Heart left ventricle (tissue), 16 donors: Measurements from ENCODE around the gene PLEKHB2. TPM values are rescaled to one million over a fixed set of nuclear protein-coding genes. Genes with fewer than 3 reads are reported as not detected.
A peak's percentile ranks its signal among the peaks of the same experiment; 100 is the strongest.

ENCODE experiments used
- ATAC-seq, 4 donors: fragments of 200-7000 bp; cut with Tn5 transposase; one replicate each; pipeline ENCODE4 v1.9.1; 2020 to 2022; ENCODE audit warnings: moderate library complexity in 4 of 4, mild to moderate bottlenecking in 3 of 4, moderate number of reproducible peaks in 1 of 4
- DNase-seq, 5 donors: peaks; one replicate each; pipeline ENCODE4 v3.0.0-alpha.2; 2020
- H3K27ac ChIP-seq, 12 donors: fragments of 200-600 bp; sonication (generic) in 4 of 12; one replicate each; pipeline versions ENCODE4 v1.5.0 to v1.8.0; 2016 to 2022; ENCODE audit warnings: mild to moderate bottlenecking in 2 of 12
- H3K27me3 ChIP-seq, 9 donors: fragments of 200-600 bp; sonication (generic) in 2 of 9; one replicate each; pipeline versions ENCODE4 v1.5.1 to v1.8.0; 2016 to 2022; ENCODE audit warnings: mild to moderate bottlenecking in 3 of 9
- H3K36me3 ChIP-seq, 9 donors: fragments of 200-600 bp; sonication (generic) in 2 of 9; one replicate each; pipeline versions ENCODE4 v1.5.0 to v1.8.0; 2018 to 2022; ENCODE audit warnings: mild to moderate bottlenecking in 2 of 9
- H3K4me1 ChIP-seq, 12 donors: fragments of 200-600 bp; sonication (generic) in 4 of 12; one replicate each; pipeline versions ENCODE4 v1.5.0 to v1.8.0; 2016 to 2022; ENCODE audit warnings: mild to moderate bottlenecking in 3 of 12
- H3K4me3 ChIP-seq, 12 donors: fragments of 200-600 bp; sonication (generic) in 4 of 12; one replicate each; pipeline versions ENCODE4 v1.5.0 to v1.8.0; 2017 to 2022; ENCODE audit warnings: mild to moderate bottlenecking in 9 of 12, moderate library complexity in 4 of 12
- H3K9me3 ChIP-seq, 12 donors: fragments of 200-600 bp; sonication (generic) in 4 of 12; one replicate each; pipeline versions ENCODE4 v1.5.0 to v1.8.0; 2016 to 2022; ENCODE audit warnings: mild to moderate bottlenecking in 1 of 12
- CTCF ChIP-seq, 12 donors: fragments of 200-600 bp; sonication (generic) in 4 of 12; IDR thresholded peaks; one replicate each; pipeline versions ENCODE4 v1.5.0 to v1.8.0; 2018 to 2022; ENCODE audit warnings: antibody characterized with exemption in 12 of 12, mild to moderate bottlenecking in 5 of 12
- POLR2A ChIP-seq, 2 donors: fragments of 450-650 bp; IDR thresholded peaks; one replicate each; pipeline ENCODE4 v1.6.1; 2017; ENCODE audit warnings: antibody characterized with exemption in 2 of 2, mild to moderate bottlenecking in 2 of 2, moderate library complexity in 2 of 2
- WGBS, 4 donors: extraction: QIAGEN DNeasy Blood & Tissue Kit in 2 of 4; methylation state at CpG; one replicate each; pipeline versions ENCODE4 v1.1.5 to v1.1.7; 2013 to 2018; 5-methylcytosine and 5-hydroxymethylcytosine counted together
- intact Hi-C, 10 donors: fragments of 100-400 bp; cut with DNase I; formaldehyde crosslinking; loops; one replicate each; pipeline versions ENCODE4 v1.11.1 to v1.14.2; 2022
- polyA plus RNA-seq, 2 donors: library from polyadenylated mRNA; stranded (reverse); fragments of 200-250 nt; gene quantifications; one replicate each; pipeline ENCODE4 v1.2.3, GENCODE V29; 2013
- total RNA-seq, 9 donors: library from RNA; depleted of rRNA in 2 of 9; stranded (reverse); fragments of >200 nt in 2 of 9; fragmentation: NEBNext Ultra II Directional in 3 of 9; extraction: Animal tissue kit (Norgen Biotek cat#: 25700) in 3 of 9; gene quantifications; one replicate each; pipeline versions ENCODE4 v1.1.0 to v1.2.4, GENCODE V29; 2016 to 2023
- donor health status: ischemic (EF 13 %, LVEDD 7.1; RV severe dilation, severe dysfunction).
- donor health status: healthy with polysubstance abuse.
- donor health status: DM: no; HTN: yes; CAD: no.
- donor health status: DM: no; HTN: no; CAD: no.
- donor health status: ischemic (EF 25% LVEDD 6.9; RV normal size, moderate dysfunction).
- donor health status: ischemic (EF 25% LVEDD 5.7; RV mildly dilated, moderate dysfunction).
- donor health status: healthy.
- donor health status: DM: yes; HTN: yes; CAD: no.
- donor health status: ischemic (EF 35%, LVEDD 5.7; RV mildly dilated, moderate dysfunction).
- donor health status: nonischemic (EF 11% LVEDD 7.7; RV severe dilation, severe dysfunction).
- donor health status: DM: yes; HTN: yes; CAD: no.
- donor health status: PGD.
- donor health status: ischemic (EF 29% LVEDD 5.4; RV normal size, mild dysfunction).
- donor health status: nonischemic (EF 23%, LVEDD 6.1; RV moderate dilation, normal function).

PLEKHB2 gene
- total and polyA plus RNA-seq, 11 donors: 7.7 to 71.8 (median 42.2) TPM

GRCh38 chr2:131122496-131122895 is 17.4 kb downstream of the PLEKHB2 start:
- DNase-seq: peak in 1 of 5 donors; percentile 3
- no peak for TF ChIP-seq CTCF (IDR thresholded peaks at IDR 0.05)
- TF ChIP-seq POLR2A (IDR thresholded peaks at IDR 0.05): no peak
- ATAC-seq: peak in 1 of 4 donors; percentile 29
- WGBS, 4 donors: 92 to 98% (median 98%) methylated on average over 4 of the region's 4 CpGs
- Histone ChIP-seq H3K4me3 (no peak overlapping the region), H3K36me3 (peaks cover 0 to 61% (median 38%) of the 10 kb centered on the region in 9 donors), H3K9me3 (no peaks in the 10 kb centered on the region), H3K4me1 (no peaks in the 10 kb centered on the region), H3K27me3 (no peaks in the 10 kb centered on the region), H3K27ac (no peak overlapping the region)
- intact Hi-C loops: no loop called here

GRCh38 chr2:131123192-131123591 is 18.1 kb downstream of the PLEKHB2 start:
- no peak overlapping the region for H3K4me3 ChIP-seq
- no peaks in the 10 kb centered on the region for H3K4me1 ChIP-seq
- TF ChIP-seq POLR2A (IDR thresholded peaks at IDR 0.05): no peak
- no peak for TF ChIP-seq CTCF (IDR thresholded peaks at IDR 0.05)
- no peaks in the 10 kb centered on the region for H3K9me3 ChIP-seq
- DNase-seq (no peak), ATAC-seq (no peak)
- WGBS, 4 donors: 95 to 97% (median 97%) methylated on average over 3 of the region's 3 CpGs
- H3K36me3 ChIP-seq: peaks cover 0 to 68% (median 45%) of the 10 kb centered on the region in 9 donors
- no peaks in the 10 kb centered on the region for H3K27me3 ChIP-seq
- intact Hi-C loops: no loop called here
- H3K27ac ChIP-seq: no peak overlapping the region

- H3K4me3 ChIP-seq: no peak overlapping the region
- H3K9me3 ChIP-seq: peaks cover 0 to 4% (median 0%) of the 10 kb centered on the region in 12 donors
- no peak for TF ChIP-seq POLR2A (IDR thresholded peaks at IDR 0.05)
- TF ChIP-seq CTCF (IDR thresholded peaks at IDR 0.05): no peak
- ATAC-seq: no peak
- no peaks in the 10 kb centered on the region for H3K27me3 ChIP-seq
- intact Hi-C loops: no loop called here
- peaks cover 0 to 88% (median 66%) of the 10 kb centered on the region in 9 donors for H3K36me3 ChIP-seq
- H3K27ac ChIP-seq: no peak overlapping the region
- 91 to 94% (median 93%) methylated on average over 7 of the region's 7 CpGs for WGBS, 4 donors
- no peaks in the 10 kb centered on the region for H3K4me1 ChIP-seq
- DNase-seq: no peak
These were observed 20.1 kb downstream of the PLEKHB2 start for GRCh38 chr2:131125195-131125757.

- peaks cover 0 to 4% (median 0%) of the 10 kb centered on the region in 12 donors for H3K9me3 ChIP-seq
- no peaks in the 10 kb centered on the region for H3K27me3 ChIP-seq
- intact Hi-C loops: no loop called here
- peaks cover 0 to 88% (median 73%) of the 10 kb centered on the region in 9 donors for H3K36me3 ChIP-seq
- DNase-seq: no peak
- H3K4me3 ChIP-seq: no peak overlapping the region
- ATAC-seq: no peak
- H3K27ac ChIP-seq: no peak overlapping the region
- TF ChIP-seq POLR2A (IDR thresholded peaks at IDR 0.05): no peak
- TF ChIP-seq CTCF (IDR thresholded peaks at IDR 0.05): no peak
- no peaks in the 10 kb centered on the region for H3K4me1 ChIP-seq
- WGBS, 4 donors: 74 to 92% (median 87%) methylated on average over 5 of the region's 5 CpGs
These were observed 21.3 kb downstream of the PLEKHB2 start for GRCh38 chr2:131126436-131126835.
